ENCODE measurements around the gene NIP7.
"Not testable (repeated sequence)": the region's sequence is repeated elsewhere in the genome, so short reads cannot be mapped to it uniquely, and the experiment has no call there.

Gene NIP7

GRCh38 chr16:69339289-69340094, at the start of gene NIP7, which contains the start of gene COG8:
Gene NIP7 (plus strand): TSS chr16:69339772. CDS start chr16:69339830, 58 bp downstream.
Gene COG8 (minus strand): TSS chr16:69339564. CDS start chr16:69339552, 12 bp downstream.
- DNase-seq (ENCODE audit: low read depth) = peak; percentile 88

GRCh38 chr16:69291657-69292056, 47.9 kb upstream of the NIP7 start:
- DNase-seq (ENCODE audit: low read depth) = not testable (repeated sequence)

DNA sequence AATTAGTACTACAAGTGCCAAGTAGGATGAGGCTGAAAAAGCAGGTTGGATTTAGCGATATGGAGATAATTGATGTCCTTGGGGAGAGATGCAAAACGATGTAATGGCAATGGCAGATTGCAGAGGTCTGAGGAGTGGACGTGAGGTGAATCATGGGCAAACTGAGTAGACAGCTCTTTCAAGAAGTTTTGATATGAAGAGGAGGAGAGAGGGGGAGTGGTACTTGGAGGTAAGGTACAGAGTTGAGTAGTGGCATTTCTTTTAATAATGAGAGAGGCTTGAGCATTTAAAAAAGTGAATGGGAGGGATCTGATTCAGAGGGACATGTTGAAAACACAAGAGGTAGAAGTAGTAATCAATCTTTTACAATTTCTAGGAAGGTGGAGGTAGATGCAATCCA, 46.2 kb upstream of the NIP7 start:
- no peak for DNase-seq (ENCODE audit: low read depth)

DNA sequence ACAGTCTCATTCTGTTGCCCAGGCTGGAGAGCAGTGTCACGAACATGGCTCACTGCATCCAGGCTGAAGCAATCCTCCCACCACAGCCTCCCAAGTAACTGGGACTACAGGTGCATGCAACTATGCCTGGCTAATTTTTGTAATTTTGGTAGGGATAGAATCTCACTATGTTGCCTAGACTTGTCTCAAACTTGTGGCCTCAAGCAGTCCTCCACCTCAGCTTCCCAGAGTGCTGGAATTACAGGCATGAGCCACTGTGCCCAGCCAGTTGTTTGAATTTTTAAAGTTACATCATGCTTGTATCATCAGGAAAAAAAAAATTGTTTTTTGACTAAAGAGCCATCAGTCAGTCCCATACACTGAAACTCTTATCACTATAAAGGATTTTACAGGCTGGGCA, 45.5 kb upstream of the NIP7 start:
- DNase-seq (ENCODE audit: low read depth) = no peak

DNA sequence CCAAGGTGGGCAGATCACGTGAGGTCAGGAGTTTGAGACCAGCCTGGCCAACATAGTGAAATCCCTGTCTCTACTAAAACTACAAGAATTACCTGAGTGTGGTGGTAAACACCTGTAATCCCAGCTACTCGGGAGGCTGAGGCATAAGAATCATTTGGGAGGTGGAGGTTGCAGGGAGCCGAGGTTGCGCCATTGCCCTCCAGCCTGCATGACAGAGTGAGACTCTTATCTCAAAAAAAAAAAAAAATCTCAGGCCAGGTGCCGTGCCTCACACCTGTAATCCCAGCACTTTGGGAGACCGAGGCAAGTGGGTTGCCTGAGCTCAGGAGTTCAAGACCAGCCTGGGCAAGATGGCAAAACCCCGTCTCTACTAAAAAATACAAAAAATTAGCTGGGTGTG, 42.8 kb upstream of the NIP7 start:
- not testable (repeated sequence) for DNase-seq (ENCODE audit: low read depth)

- no peak for DNase-seq (ENCODE audit: low read depth)
These were observed 41.3 kb upstream of the NIP7 start for GRCh38 chr16:69298261-69298660.

GRCh38 chr16:69301187-69301586, 38.4 kb upstream of the NIP7 start:
- no peak for DNase-seq (ENCODE audit: low read depth)

DNA sequence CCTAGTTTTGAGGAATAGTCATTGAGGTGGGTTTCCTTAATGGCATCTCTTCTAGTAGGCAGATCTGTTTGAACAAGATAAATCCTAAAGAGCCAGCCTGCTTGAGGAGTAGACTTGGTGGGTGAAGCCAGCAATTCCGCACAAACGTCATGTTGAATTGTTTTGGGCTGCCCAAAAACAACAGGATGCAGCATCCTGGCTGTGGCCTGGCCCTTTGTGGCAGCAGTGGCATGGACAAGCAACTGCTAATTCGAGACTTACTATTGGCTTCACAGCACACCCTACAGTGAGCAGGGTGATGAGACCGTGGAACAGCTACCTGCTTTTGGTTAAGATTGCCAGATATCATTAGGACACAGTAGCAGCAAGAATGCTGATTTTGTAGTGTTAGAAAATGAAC, 37.7 kb upstream of the NIP7 start:
- no peak for DNase-seq (ENCODE audit: low read depth)

GRCh38 chr16:69302301-69302700, 37.3 kb upstream of the NIP7 start:
- DNase-seq (ENCODE audit: low read depth) = no peak

GRCh38 chr16:69306031-69306430, 33.5 kb upstream of the NIP7 start:
- DNase-seq (ENCODE audit: low read depth) = no peak

DNA sequence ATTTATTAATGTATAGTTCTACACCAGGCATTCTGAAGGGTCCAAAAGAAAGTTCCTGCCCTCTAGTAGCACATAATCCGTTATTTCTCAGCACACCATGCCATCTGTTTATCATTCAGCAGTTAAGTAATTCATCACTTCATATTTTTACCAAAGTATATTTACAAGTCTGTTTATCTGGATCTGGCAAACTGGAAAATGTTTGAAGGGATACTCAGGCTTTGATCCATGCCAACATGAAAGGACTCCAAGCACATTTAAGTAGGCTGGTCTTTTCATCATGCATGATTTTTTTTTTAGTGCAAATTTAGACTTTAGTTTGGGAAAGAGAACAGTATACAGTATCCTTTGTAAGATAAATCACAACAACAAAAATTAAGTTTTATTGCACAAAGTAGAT, 32.5 kb upstream of the NIP7 start:
- no peak for DNase-seq (ENCODE audit: low read depth)

- DNase-seq (ENCODE audit: low read depth) = no peak
These were observed 31.7 kb upstream of the NIP7 start for GRCh38 chr16:69307856-69308255.

- no peak for DNase-seq (ENCODE audit: low read depth)
These were observed 30.3 kb upstream of the NIP7 start for GRCh38 chr16:69309316-69309715.

- DNase-seq (ENCODE audit: low read depth) = peak; percentile 97
These were observed 28.7 kb upstream of the NIP7 start, which contains the start of gene VPS4A for GRCh38 chr16:69310653-69311532. Gene VPS4A (plus strand): TSS chr16:69311350. CDS start chr16:69311512, 162 bp downstream.

DNA sequence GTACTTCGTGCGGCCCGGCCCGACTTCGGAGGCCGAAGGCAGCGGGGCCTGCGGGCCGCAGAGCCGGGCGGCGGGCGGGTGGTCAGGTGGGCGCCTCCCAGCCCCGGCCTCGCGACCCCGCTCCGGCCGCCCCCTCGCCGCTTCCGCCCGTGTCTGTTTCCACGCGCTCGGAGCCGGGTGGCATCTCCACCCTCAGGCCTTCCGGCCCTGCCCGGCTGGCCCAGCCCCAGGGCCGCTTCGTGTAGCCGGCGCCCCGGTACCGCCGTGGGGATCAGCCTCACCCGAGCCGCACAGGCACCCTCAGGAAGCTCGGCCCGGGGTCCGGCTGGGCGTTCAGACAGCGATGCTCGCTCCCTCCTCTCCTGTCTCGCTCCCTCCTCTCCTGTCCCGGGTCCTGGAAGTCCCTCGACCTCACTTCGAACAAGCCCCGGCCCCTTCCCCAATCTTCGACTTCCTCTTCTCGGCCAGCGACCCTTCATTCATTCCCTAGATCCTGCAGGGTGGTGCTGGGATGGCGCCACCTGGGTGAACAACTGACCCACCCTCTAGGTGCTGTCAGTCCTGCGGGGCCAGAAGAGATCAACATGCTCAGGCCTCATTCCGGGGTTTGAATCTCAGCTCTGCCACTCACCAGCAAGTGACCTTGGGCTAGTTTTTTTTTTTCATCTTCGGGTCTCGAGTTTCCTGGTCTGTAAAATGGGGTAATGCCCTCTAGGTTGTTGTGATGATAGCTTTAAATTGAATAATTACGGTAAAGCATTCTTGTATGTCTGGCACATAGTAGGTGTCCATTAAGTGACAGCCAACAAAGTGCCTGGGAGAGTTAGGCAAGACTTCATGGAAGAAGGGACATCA, 27.8 kb upstream of the NIP7 start:
- peak; percentile 23 for DNase-seq (ENCODE audit: low read depth)

DNA sequence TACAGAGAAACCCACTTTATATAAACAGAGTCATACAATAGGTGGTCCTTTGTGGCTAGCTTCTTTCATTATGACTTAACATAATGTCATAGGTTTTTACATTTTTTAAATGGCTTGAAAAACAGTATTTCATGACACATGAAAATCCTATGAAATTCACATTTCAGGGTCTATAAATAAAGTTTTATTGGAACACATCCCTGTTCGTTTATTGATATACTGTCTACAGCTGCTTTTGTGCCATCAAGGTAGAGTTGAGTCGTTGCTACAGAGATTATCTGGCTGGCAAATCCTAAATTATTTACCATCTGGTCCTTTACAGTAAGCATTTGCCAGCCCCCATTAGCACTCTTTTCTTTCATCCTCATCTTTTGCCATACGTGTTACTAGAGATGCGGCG, 26.1 kb upstream of the NIP7 start:
- DNase-seq (ENCODE audit: low read depth) = no peak

DNA sequence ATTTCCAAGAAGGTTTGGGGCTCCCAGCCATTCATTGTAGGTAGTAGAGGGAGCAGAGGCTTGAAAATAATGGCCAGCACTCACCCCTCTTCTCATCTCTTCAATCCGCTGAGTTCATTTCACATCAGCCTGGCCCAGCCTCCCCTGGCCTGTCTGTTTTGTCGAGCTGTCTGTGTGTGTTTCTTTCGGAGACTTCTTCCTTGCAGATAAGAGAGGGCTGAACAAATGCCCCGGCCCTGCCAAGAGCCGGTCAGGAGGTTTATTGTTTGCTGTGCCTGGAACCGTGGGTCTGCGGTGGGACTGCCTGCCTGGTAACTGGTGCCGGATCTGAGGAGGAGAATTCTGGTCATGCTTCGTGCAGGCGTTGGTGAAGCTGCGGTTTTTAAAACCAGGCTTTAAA, 25.0 kb upstream of the NIP7 start:
- DNase-seq (ENCODE audit: low read depth) = no peak

DNA sequence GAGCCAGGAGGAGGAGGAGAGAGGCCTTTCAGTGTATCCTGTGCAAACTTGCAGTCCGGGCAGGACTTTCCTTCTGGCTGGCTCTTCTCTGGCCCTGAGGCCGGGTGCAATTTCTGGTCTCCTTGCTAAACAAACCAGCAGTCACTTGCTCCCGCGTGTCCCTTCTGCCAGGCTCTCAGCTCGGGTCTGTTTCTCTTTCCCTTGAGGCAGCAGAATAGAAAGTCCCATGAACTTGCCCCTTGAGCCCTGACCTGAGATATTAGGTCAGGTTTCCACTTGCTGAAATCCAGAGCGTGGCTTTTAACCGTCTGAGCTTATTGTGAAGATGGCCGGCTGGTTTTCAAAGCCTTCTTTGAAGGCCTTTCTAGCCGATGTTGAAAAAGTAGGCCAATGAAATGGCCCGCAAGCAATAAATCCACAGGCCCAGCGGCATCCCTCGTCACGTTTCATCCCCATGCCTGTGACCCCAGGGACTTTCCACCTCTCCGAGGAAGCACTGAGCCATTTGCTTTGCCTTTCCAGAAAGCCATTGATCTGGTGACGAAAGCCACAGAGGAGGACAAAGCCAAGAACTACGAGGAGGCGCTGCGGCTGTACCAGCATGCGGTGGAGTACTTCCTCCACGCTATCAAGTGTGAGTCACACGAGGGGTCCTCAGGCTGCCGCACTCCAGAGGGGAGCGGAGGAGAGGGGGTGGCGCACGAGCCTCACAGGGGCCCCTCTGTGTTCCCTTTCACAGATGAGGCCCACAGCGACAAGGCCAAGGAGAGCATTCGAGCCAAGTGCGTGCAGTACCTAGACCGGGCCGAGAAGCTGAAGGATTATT, 23.9 kb upstream of the NIP7 start:
- DNase-seq (ENCODE audit: low read depth) = no peak

- DNase-seq (ENCODE audit: low read depth) = no peak
These were observed 23.0 kb upstream of the NIP7 start for GRCh38 chr16:69316595-69317034.

DNA sequence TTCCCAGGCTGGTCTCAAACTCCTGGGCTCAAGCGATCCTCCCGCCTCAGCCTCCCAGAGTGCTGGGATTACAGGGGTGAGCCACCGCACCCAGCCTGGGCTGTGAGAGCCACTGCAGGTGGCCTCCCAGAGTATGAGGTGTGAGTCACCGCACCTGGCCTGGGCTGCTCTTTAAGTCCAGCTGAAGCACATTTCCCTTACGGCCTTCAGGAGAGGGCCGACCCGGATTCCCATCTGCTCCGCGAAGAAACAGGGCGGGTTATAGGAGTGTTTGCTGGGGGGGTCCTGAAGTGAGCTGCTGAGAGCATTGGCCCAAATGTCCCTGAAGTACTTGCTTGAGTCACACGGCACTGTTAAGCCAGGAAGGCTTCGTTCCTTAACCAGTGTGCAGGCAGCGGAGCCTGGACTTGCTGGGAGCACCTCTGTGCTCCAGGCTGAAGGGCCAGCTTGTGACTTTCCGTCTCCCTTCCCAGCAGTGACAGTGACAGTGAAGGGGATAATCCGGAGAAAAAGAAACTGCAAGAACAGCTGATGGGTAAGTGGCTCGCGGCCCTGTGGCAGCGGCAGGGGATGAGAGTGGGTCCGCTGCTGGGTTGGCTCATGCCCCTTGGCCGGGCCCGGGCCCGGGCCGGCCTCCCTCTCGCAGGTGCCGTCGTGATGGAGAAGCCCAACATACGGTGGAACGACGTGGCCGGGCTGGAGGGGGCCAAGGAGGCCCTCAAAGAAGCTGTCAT, 21.2 kb upstream of the NIP7 start:
- DNase-seq (ENCODE audit: low read depth) = no peak
